ENCODE measurements around the gene CDHR2. TPM values are rescaled to one million over a fixed set of nuclear protein-coding genes. Genes with fewer than 3 reads are reported as not detected.

The CDHR2 gene
- total and polyA plus RNA-seq, 2 donors (not counting 3 experiments of a cell fraction or from before 2014, with no cell fraction given): not detected

DNA sequence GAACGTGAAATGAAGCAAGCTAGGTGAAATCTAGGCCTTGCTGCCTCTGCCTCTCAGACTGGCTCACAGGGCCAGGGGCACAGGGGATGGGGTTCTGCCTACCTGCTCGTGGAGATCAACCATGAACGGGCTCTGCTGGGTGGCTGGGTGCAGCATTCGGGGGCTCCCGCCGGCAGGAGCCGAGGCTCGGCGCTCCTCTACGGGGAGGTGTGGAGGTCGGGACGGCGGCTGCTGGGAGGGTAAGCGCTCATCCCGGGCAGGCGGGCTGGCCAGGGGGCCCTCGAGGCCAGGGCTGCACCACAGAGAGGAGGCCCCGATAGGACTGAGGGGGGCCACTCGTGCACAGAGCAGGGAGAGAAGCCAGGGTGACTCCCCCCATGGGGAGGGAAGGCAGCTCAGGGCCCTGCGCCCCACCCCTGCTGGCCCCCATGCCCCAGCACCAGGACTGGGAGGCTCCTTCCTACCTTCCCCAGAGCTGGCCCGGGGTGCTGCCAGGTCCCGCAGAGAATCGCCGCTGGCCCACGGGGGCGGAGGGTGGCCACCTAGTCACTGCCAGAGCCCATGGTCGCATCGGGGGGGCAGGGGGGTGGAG is 17.1 kb upstream of the CDHR2 start:
- ChIA-PET CTCF (interaction anchor here (1.1 kb wide), 1 partner anchor 17 kb away, joined by 3 read pairs; no protein-coding TSS in a partner anchor), POLR2A (no interaction called here)
- Histone ChIP-seq H3K36me3 (ENCODE audit: control insufficient read depth in 2 of 2, extremely low read depth in 1 of 2, insufficient read depth in 2 of 2, low read length in 2 of 2) (peaks cover 9 to 43% of the 10 kb centered on the region in 2 experiments), H3K9ac (replicated peaks; ENCODE audit: extremely low read depth, insufficient read depth, low read length) (no peak overlapping the region), H4K20me1 (replicated peaks; ENCODE audit: control insufficient read depth, extremely low read depth, insufficient read depth, low read length) (no peaks in the 10 kb centered on the region), H3K27me3 (ENCODE audit: control insufficient read depth in 2 of 2, insufficient read depth in 2 of 2, low read length in 2 of 2) (no peaks in the 10 kb centered on the region), H2AFZ (ENCODE audit: low read depth, low read length) (no peak overlapping the region), H3K27ac (ENCODE audit: insufficient read depth, low read depth, low read length) (no peak overlapping the region), H3K79me2 (ENCODE audit: control insufficient read depth, insufficient read depth, low read length) (peaks cover 33% of the 10 kb centered on the region), H3K9me3 (replicated peaks; ENCODE audit: control insufficient read depth, insufficient read depth, low read length) (no peaks in the 10 kb centered on the region), H3K4me1 (ENCODE audit: control insufficient read depth, extremely low read depth, insufficient read depth, low read length) (peaks cover 28% of the 10 kb centered on the region), H3K4me2 (ENCODE audit: insufficient read depth, low read length) (no peak overlapping the region), H3K4me3 (replicated peaks in 1 of 3; ENCODE audit: insufficient read depth in 1 of 3, low read depth in 1 of 3, low read length in 3 of 3) (no peak overlapping the region), H3K9me1 (replicated peaks; ENCODE audit: control insufficient read depth, extremely low read depth, insufficient read depth, low read length) (no peaks in the 10 kb centered on the region)
- dilution Hi-C loops (cut with MboI; ENCODE audit: extremely low pct_ligation_motif_present, low sequenced_read_pairs) (no loop called here), intact Hi-C loops (cut with micrococcal nuclease) (loop anchor here (10.0 kb wide), 2 partner anchors 463 to 963 kb away; partner anchors contain the start of gene PDLIM7)
- TF ChIP-seq MYC (IDR thresholded peaks at IDR 0.05; ENCODE audit: low read depth, low read length) (no peak), POLR2AphosphoS5 (IDR thresholded peaks at IDR 0.05; ENCODE audit: insufficient read depth, low read depth, low read length) (no peak), EZH2 (IDR thresholded peaks at IDR 0.05; ENCODE audit: borderline replicate concordance, low read depth, low read length, severe bottlenecking) (no peak), POLR2A (IDR thresholded peaks at IDR 0.05; ENCODE audit: low read depth, low read length) (no peak)
- DNase-seq (ENCODE audit: low read depth, low spot score) (no peak), FAIRE-seq (no peak)
- BruUV-seq (replicated peaks): no TSS peak

DNA sequence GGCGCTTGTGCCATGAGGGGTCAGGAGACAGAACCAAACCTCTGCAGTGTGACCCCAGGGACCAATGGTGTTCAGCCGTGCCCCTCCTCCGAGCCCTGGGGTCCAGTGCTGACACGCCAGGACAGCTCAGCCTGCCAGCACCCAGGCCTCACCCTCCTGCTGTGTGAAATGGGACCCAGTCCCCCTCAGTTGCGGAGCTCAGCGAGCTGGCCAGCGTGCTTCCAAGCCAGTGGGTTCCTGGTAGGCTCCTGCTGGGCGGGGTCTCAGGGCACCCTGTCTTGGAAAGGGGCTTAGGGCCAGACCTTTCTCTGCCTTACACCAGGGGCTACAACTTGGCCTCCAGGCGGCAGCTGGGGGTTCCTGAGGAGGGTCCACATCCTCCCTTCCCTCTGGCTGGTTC is 16.3 kb upstream of the CDHR2 start:
- H2AFZ ChIP-seq (ENCODE audit: low read depth, low read length): no peak overlapping the region
- H3K4me1 ChIP-seq (ENCODE audit: control insufficient read depth, extremely low read depth, insufficient read depth, low read length): peaks cover 28% of the 10 kb centered on the region
- dilution Hi-C loops (cut with MboI; ENCODE audit: extremely low pct_ligation_motif_present, low sequenced_read_pairs): no loop called here
- DNase-seq (ENCODE audit: low read depth, low spot score) (no peak), FAIRE-seq (no peak)
- no TSS peak for BruUV-seq (replicated peaks)
- H3K4me3 ChIP-seq (replicated peaks in 1 of 3; ENCODE audit: insufficient read depth in 1 of 3, low read depth in 1 of 3, low read length in 3 of 3): no peak overlapping the region
- intact Hi-C loops (cut with micrococcal nuclease): loop anchor here (10.0 kb wide), 2 partner anchors 462 to 962 kb away; partner anchors contain the start of gene PDLIM7
- no peak overlapping the region for H3K4me2 ChIP-seq (ENCODE audit: insufficient read depth, low read length)
- H3K79me2 ChIP-seq (ENCODE audit: control insufficient read depth, insufficient read depth, low read length): peaks cover 33% of the 10 kb centered on the region
- ChIA-PET POLR2A (no interaction called here), CTCF (interaction anchor here (1.1 kb wide), 1 partner anchor 18 kb away, joined by 3 read pairs; no protein-coding TSS in a partner anchor)
- no peaks in the 10 kb centered on the region for H4K20me1 ChIP-seq (replicated peaks; ENCODE audit: control insufficient read depth, extremely low read depth, insufficient read depth, low read length)
- H3K27me3 ChIP-seq (ENCODE audit: control insufficient read depth in 2 of 2, insufficient read depth in 2 of 2, low read length in 2 of 2): no peaks in the 10 kb centered on the region
- H3K9me3 ChIP-seq (replicated peaks; ENCODE audit: control insufficient read depth, insufficient read depth, low read length): no peaks in the 10 kb centered on the region
- no peak overlapping the region for H3K9ac ChIP-seq (replicated peaks; ENCODE audit: extremely low read depth, insufficient read depth, low read length)
- no peak overlapping the region for H3K27ac ChIP-seq (ENCODE audit: insufficient read depth, low read depth, low read length)
- TF ChIP-seq POLR2AphosphoS5 (IDR thresholded peaks at IDR 0.05; ENCODE audit: insufficient read depth, low read depth, low read length) (no peak), JUN (IDR thresholded peaks at IDR 0.05; ENCODE audit: borderline replicate concordance, insufficient read depth, insufficient read length, low read depth) (no peak), FOS (IDR thresholded peaks at IDR 0.05; ENCODE audit: borderline replicate concordance, insufficient read depth, low read length) (no peak), MYC (IDR thresholded peaks at IDR 0.05; ENCODE audit: low read depth, low read length) (no peak), EZH2 (IDR thresholded peaks at IDR 0.05; ENCODE audit: borderline replicate concordance, low read depth, low read length, severe bottlenecking) (no peak), GATA2 (IDR thresholded peaks at IDR 0.05; ENCODE audit: insufficient read depth, insufficient read length, low read depth, low read length) (no peak)
- TF ChIP-seq, protein P1, sequence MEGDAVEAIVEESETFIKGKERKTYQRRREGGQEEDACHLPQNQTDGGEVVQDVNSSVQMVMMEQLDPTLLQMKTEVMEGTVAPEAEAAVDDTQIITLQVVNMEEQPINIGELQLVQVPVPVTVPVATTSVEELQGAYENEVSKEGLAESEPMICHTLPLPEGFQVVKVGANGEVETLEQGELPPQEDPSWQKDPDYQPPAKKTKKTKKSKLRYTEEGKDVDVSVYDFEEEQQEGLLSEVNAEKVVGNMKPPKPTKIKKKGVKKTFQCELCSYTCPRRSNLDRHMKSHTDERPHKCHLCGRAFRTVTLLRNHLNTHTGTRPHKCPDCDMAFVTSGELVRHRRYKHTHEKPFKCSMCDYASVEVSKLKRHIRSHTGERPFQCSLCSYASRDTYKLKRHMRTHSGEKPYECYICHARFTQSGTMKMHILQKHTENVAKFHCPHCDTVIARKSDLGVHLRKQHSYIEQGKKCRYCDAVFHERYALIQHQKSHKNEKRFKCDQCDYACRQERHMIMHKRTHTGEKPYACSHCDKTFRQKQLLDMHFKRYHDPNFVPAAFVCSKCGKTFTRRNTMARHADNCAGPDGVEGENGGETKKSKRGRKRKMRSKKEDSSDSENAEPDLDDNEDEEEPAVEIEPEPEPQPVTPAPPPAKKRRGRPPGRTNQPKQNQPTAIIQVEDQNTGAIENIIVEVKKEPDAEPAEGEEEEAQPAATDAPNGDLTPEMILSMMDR (IDR thresholded peaks at IDR 0.05; ENCODE audit: extremely low read depth in 1 of 2, insufficient read depth in 1 of 2, low read depth in 1 of 2, low read length in 2 of 2): no peak
- TF ChIP-seq, protein P2, sequence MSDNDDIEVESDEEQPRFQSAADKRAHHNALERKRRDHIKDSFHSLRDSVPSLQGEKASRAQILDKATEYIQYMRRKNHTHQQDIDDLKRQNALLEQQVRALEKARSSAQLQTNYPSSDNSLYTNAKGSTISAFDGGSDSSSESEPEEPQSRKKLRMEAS (IDR thresholded peaks at IDR 0.05; ENCODE audit: insufficient read depth, insufficient read length): no peak
- H3K9me1 ChIP-seq (replicated peaks; ENCODE audit: control insufficient read depth, extremely low read depth, insufficient read depth, low read length): no peaks in the 10 kb centered on the region
- H3K36me3 ChIP-seq (ENCODE audit: control insufficient read depth in 2 of 2, extremely low read depth in 1 of 2, insufficient read depth in 2 of 2, low read length in 2 of 2): peaks cover 9 to 36% of the 10 kb centered on the region in 2 experiments

Data from endothelial cell of umbilical vein (primary cell).